Hematopoietic multipotent progenitor cell (in vitro differentiated cells): ENCODE data around the gene AMFR. TPM values are rescaled to one million over a fixed set of nuclear protein-coding genes. Genes with fewer than 3 reads are reported as not detected.

Experiments used
- DNase-seq, 3 donors: peaks; one replicate each; pipeline ENCODE4 v3.0.0-alpha.2; 2011 to 2015; ENCODE audit warnings: low read depth in 2 of 3, low spot score in 2 of 3
- total RNA-seq: library from RNA; depleted of rRNA; stranded (reverse); fragments of >200 nt; gene quantifications from one replicate; pipeline ENCODE4 v1.2.3, GENCODE V29; 2012

Gene AMFR
- total RNA-seq, 1 donor: 197 TPM

GRCh38 chr16:56337131-56337857 lies 88.1 kb downstream of the AMFR start:
- no peak for DNase-seq

GRCh38 chr16:56336711-56337110 lies 88.6 kb downstream of the AMFR start:
- DNase-seq: no peak

- no peak for DNase-seq
Observed at GRCh38 chr16:56336071-56336688, 89.2 kb downstream of the AMFR start.

DNA sequence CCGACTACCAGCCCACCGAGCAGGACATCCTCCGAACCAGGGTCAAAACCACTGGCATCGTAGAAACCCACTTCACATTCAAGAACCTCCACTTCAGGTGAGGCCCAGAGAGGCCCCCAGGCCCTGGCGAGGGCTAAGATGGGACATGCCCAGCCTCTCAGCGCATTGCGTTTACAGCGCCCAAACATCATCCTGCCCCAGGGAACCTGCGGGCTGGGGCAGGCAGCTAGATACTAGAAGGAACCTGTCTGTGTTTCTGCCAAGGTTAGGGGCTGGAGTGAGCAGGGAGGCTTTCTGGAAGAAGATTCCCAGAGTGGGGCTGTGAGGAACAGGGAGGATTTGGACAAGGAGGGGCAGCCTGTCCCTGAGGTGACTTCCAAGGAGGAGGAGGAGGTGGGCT lies 90.6 kb downstream of the AMFR start:
- no peak for DNase-seq

DNA sequence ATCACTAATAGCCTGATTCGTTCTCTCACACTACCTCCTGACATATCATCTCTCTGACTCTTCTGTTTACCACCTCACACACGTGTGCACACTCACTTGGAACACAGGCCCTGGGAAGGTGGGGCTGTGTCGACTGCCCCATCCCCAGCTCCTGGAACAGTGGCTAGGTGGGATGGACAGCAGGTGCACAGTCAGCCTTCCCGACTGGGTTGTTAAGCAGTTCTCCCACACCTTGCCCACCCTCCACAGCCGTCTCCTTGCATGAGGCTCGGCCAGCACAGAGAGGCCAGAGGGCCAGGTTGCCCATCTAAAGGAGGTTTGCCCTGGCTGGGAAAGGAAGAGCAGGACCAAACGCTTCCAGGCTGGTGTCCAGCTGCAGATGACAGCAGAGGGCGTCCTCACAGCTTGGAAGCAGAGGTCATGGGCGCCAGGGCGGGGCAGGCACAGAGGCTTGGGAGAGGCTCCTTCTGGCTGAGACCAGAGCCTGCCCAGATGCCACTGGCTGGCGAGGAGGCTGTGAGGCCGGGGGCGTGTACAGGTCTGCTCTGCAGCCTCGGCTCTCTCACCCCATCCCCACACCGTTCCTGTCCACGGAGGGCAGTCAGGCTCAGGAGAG lies 92.8 kb downstream of the AMFR start:
- no peak for DNase-seq

DNA sequence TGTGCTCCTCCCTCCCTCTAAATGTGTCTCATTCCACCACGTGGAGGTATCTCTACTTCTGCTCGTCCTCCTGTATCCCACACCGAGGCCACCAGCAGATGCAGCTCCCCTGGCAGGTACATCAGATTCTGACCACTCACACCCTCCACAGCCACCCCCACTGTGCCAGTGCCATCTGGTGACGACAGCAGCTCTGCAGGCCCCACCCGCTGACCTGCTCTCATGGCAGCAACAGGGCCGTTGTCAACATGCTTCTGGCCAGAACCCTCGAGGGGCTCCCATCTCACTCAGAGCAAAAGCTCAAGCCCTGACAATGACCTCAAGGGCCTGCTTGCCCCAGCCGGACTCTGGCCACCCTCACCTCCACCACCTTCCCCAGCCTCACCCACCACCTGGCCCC lies 93.4 kb downstream of the AMFR start:
- DNase-seq: no peak

DNA sequence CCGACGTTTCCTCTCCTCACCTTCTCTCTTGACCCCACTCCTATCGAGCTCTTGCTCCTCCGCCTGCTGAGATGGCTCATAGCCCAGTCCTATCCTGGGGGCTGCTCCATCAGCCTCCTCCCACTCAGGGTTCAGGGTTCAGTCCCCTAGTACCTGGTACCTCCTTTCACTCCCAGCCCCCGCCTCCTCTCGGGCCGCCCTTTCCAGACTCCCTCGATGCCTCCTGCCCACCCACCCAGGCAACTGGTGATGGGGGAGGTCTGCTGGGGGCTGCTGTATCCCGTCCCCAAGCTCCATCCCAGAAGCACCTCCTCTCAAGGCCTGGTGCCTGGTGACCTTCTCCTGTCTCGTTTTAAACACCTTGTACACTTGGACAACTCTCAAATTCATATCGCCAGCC lies 93.9 kb downstream of the AMFR start:
- no peak for DNase-seq

DNA sequence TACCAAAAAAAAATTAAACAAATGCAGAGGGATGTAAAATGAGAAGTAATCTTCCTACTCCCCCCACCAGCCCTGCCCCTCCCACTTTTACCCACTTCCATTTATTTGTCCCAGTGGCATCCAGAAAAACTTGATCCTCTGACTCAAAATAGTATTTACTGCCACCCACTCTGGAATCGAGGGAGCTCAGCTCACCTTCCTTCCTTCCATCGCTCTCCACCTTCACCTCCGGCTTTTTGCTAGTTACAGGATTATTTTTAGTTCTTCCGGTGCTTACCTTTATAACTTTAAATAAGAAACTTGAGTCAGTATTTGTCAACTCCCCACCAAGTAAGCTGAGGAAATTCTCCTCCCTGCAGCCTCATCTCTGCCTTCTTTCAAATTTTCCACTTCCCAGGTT lies 94.9 kb downstream of the AMFR start:
- DNase-seq: no peak

- no peak for DNase-seq
Observed at GRCh38 chr16:56329887-56330286, 95.5 kb downstream of the AMFR start.

DNA sequence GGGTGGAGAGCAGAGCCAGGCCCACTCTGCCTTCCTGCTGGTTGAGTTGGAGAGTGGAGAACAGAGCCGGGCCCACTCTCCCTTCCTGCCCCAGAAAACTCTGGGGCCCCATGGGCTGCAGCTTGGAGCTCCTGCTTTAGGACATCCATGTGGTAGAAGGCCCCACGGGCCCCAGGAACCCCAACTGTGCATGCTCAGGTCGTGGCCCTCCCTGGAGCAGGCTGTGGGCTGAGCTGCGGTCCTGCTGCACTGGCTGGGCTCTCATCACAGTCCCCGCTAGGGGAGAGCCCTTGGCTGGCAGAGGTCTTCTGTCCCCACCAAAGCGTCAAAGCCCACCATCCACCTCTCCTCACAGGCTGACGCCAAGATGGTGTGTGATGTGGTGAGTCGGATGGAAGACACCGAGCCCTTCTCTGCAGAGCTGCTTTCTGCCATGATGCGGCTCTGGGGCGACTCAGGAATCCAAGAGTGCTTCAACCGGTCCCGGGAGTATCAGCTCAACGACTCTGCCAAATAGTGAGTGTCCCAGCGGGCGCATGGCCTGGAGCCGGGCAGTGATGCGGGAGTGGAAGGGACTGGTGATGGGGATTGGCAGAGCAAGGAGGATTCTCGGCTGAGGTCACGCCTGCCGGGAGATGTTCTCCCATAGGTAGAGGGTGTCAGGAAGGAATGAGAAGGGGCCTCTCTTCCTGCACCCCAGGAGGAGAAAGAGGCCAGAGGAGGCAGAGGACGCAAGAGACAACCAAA lies 96.9 kb downstream of the AMFR start:
- no peak for DNase-seq

- no peak for DNase-seq
Observed at GRCh38 chr16:56327929-56328258, 97.5 kb downstream of the AMFR start.

DNA sequence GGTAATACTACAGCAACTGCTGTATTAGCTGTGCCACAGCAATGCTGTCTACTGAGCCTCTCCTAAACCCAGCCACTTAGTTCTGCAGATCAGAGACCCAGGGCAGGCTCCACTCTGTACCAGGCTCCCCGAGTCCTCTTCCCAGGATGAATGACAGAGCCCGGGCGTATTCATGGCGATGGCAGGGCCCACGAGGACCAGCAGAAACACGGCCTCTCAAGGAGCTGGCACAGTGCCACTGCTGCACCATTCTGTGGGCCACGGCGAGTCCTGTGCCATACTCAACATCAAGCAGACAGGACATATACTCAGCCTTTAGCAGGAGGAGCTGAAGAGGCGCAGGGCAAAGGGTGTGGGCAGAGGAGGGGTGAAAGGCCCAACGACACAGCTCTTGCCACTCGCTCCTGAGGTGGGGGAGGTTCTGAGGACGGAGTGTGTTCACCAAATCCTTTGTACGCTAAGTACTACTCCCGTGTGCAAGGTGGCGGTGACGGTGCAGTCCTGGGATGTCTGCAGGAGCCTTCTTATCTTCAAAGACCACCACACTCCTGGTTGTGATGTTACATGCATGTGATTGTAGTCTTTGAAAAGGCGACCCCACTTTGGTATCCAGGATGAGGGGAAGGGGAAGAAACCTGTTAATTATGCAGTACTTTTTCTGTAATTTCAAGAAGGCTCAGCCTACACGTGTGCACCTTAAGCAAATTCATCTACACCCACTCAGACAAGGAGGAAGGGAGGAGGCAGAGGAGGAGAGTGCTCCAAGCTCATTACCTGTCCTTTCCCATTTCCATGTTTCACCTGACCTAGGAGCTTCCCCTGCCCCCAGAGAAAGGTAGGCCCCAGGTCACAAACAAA lies 98.0 kb downstream of the AMFR start:
- DNase-seq: no peak

DNA sequence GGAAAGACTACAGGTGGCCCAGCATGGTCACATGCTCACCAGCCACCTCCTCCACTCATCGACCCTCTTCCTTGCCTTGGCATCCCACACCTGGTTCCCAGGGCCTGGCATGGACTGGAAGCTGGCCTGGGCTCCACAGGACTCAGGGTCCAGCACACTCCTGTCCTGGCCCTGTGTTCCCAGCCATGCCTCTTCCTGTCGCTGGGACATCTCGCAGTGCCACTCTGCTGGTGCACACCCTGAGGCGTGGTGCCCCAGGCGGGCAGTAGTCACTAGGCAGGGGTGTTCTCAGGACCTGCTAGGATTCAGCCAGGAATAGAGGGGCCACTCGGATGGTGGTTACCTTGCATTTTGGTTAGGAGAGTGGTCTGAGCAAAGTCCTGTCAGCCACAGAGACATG lies 99.4 kb downstream of the AMFR start:
- no peak for DNase-seq

DNA sequence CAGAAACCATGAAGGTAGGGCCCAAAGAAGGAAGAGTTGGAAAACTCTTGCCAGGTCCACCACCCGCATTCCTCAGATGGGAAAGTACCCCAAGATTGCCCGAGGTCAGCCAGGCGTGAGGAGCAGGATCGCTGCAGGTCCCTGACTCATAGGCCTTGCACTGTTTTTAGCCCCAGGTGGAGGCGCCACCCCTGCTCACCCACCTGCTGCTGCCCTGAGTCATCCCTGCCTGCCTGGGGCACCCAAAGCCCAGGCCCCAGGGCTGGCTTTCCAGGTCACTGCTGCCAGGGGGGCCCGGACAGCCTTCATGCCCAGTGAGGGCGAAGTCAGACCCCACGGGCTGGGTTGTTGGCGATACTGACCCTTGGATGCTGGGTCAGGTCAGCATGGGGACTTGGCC lies 100.9 kb downstream of the AMFR start:
- DNase-seq: no peak

DNA sequence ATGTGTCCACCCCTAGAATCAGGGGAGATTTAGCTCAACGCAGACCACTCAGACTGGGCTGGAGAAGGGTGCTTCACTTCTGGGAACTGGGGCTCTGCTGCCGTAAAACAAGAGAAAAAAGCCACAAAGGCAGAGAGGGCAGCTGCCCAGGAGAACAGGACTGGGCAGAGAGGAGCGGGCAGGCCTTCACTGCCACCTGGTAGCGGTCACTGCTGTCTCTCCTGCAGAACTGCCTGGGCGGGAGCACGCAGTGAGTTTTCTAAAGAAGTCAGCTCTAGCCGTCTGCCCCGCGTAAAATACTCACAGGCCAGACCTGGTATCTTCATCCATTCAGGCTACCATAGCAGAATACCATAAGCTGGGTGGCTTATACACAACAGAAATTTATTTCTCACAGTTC lies 103.8 kb downstream of the AMFR start:
- no peak for DNase-seq

DNA sequence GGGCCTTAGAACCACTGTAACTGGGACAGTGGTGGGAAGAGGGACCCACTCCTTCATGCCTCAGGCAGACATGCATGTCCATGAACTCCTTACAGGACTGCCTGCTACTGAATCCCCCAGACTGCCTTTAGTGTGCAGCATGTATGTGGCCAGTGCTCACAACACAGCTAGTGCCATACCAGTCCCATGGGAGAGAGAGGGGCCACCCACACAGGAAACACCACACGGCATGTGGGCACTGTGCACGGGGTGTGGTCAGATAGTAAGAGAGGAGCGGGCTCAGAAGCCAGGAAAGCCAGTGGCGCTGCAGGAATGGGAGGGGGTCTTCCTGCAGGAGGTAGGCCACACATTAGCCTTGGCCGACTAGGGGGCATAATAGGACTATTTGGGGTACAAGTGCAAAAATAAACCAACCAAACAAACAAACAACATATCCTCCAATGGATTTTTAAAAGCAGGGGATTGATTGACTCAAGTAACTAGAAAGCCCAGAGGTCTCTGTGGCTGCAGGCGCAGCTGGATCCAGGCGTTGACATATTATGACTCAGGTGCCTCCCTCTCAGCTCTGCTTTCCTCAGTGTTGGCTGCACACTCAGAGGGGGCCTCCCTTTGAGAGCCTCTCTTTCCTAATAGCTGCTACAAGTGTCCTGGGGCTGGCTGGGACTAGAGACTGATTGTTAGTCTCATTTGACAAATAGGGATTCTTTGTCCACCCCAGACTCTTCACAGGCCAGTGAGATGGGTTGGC lies 104.4 kb downstream of the AMFR start:
- DNase-seq: no peak

- DNase-seq: no peak
Observed at GRCh38 chr16:56320056-56320455, 105.3 kb downstream of the AMFR start.

GRCh38 chr16:56319376-56319775 lies 106.0 kb downstream of the AMFR start:
- DNase-seq: no peak

DNA sequence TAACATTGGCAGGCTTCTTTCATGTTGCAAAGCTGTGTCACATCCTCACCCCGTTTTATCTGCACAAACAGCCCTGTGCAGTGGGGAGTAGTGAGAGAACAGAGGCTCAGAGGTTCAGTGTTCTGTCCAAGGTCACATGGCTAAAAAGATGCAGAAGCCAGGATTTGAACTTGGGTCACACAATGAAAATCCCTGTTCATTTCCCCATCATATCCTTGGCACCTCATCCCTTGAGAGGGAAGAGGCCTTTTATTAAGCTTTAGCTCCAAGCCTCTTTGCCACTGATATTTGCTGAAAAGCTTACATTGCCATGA lies 106.6 kb downstream of the AMFR start:
- no peak for DNase-seq
